ENCODE results near the gene MGMT. TPM values are rescaled to one million over a fixed set of nuclear protein-coding genes. Genes with fewer than 3 reads are reported as not detected.
A peak's percentile ranks its signal among the peaks of the same experiment; 100 is the strongest.

MGMT gene
- total and polyA plus RNA-seq, 9 donors, result 13.2 to 28.5 (median 15.8) TPM

DNA sequence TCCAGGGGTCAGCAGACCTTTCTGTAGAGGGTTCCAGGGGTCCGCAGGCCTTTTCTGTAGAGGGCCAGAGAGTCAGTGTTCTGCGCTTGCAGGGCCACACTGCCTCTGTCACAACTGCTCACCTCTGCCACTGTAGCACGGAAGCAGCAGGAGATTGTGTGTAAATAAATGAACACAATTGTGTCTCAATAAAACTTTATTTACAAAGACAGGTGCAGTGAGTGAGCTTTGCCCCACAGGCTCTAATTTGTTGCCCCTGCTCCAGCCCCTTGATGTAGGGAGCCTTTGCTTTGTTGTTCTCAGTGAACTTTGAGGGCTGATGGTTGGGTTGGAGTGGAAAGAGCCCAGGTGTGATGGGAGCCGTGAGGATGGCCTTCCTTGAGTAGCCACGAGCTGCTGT lies 67.8 kb downstream of the MGMT start:
- H3K27ac ChIP-seq (ENCODE audit: low read length), result no peak overlapping the region
- WGBS (ENCODE audit: insufficient coverage), result 87% methylated on average over 2 of the region's 5 CpGs

GRCh38 chr10:129536336-129536735 lies 69.3 kb downstream of the MGMT start:
- peaks cover 31% of the 10 kb centered on the region for H3K4me1 ChIP-seq (ENCODE audit: control insufficient read depth, insufficient read depth, low read length)
- no peaks in the 10 kb centered on the region for H3K36me3 ChIP-seq (ENCODE audit: control insufficient read depth, insufficient read depth, low read length)
- WGBS (ENCODE audit: insufficient coverage), result 80% methylated on average over 11 of the region's 16 CpGs
- H3K27ac ChIP-seq (ENCODE audit: low read length), result no peak overlapping the region
- no peak for DNase-seq
- H3K27me3 ChIP-seq (ENCODE audit: control insufficient read depth, insufficient read depth, low read length), result no peaks in the 10 kb centered on the region
- H3K9me3 ChIP-seq (replicated peaks; ENCODE audit: control insufficient read depth, low read depth, low read length), result no peaks in the 10 kb centered on the region
- no peak overlapping the region for H3K4me3 ChIP-seq (ENCODE audit: low read length)

More for the DNA sequence above, 67.8 kb downstream of the MGMT start:
- no peak overlapping the region for H3K4me3 ChIP-seq (ENCODE audit: low read length)
- no peaks in the 10 kb centered on the region for H3K36me3 ChIP-seq (ENCODE audit: control insufficient read depth, insufficient read depth, low read length)
- peaks cover 24% of the 10 kb centered on the region for H3K4me1 ChIP-seq (ENCODE audit: control insufficient read depth, insufficient read depth, low read length)
- H3K9me3 ChIP-seq (replicated peaks; ENCODE audit: control insufficient read depth, low read depth, low read length), result no peaks in the 10 kb centered on the region
- no peak for DNase-seq
- no peaks in the 10 kb centered on the region for H3K27me3 ChIP-seq (ENCODE audit: control insufficient read depth, insufficient read depth, low read length)

DNA sequence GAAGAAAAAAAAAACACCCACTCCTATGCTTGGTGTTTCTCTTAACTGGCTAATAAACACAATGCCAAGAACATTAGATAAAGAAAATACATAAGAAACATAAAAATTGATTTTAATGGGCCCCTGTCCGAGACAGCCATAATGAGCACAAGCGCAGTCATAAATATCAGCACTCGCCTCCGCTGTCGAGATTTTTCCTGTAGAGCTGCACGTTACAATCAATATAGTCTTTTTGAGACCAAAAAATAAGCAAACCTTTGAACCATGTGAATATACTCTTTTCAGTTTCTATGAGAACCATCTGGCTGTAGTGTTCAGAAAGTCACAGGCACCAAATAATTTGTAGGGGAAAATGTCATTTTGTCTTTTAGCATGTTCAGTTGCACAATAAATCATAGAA lies 70.1 kb downstream of the MGMT start:
- Histone ChIP-seq H3K36me3 (ENCODE audit: control insufficient read depth, insufficient read depth, low read length) (no peaks in the 10 kb centered on the region), H3K27me3 (ENCODE audit: control insufficient read depth, insufficient read depth, low read length) (no peaks in the 10 kb centered on the region), H3K27ac (ENCODE audit: low read length) (no peak overlapping the region), H3K4me1 (ENCODE audit: control insufficient read depth, insufficient read depth, low read length) (peaks cover 30% of the 10 kb centered on the region), H3K9me3 (replicated peaks; ENCODE audit: control insufficient read depth, low read depth, low read length) (no peaks in the 10 kb centered on the region), H3K4me3 (ENCODE audit: low read length) (no peak overlapping the region)
- no CpG with 5 or more reads among the region's 6 CpGs for WGBS (ENCODE audit: insufficient coverage)
- DNase-seq, result no peak

GRCh38 chr10:129538236-129538635 lies 71.2 kb downstream of the MGMT start:
- H3K27ac ChIP-seq (ENCODE audit: low read length), result no peak overlapping the region
- no peak overlapping the region for H3K4me3 ChIP-seq (ENCODE audit: low read length)

GRCh38 chr10:129541200-129541599 lies 74.2 kb downstream of the MGMT start:
- no peaks in the 10 kb centered on the region for H3K27me3 ChIP-seq (ENCODE audit: control insufficient read depth, insufficient read depth, low read length)
- no peaks in the 10 kb centered on the region for H3K36me3 ChIP-seq (ENCODE audit: control insufficient read depth, insufficient read depth, low read length)
- DNase-seq, result peak; percentile 78
- H3K4me1 ChIP-seq (ENCODE audit: control insufficient read depth, insufficient read depth, low read length), result peaks cover 17% of the 10 kb centered on the region
- no peak overlapping the region for H3K4me3 ChIP-seq (ENCODE audit: low read length)
- WGBS (ENCODE audit: insufficient coverage), result 69% methylated on average over 5 of the region's 9 CpGs
- no peak overlapping the region for H3K27ac ChIP-seq (ENCODE audit: low read length)
- H3K9me3 ChIP-seq (replicated peaks; ENCODE audit: control insufficient read depth, low read depth, low read length), result no peaks in the 10 kb centered on the region

More at GRCh38 chr10:129538236-129538635, 71.2 kb downstream of the MGMT start:
- H3K36me3 ChIP-seq (ENCODE audit: control insufficient read depth, insufficient read depth, low read length), result no peaks in the 10 kb centered on the region
- H3K9me3 ChIP-seq (replicated peaks; ENCODE audit: control insufficient read depth, low read depth, low read length), result no peaks in the 10 kb centered on the region
- H3K4me1 ChIP-seq (ENCODE audit: control insufficient read depth, insufficient read depth, low read length), result peaks cover 20% of the 10 kb centered on the region
- peak; percentile 65 for DNase-seq
- 86% methylated on average over 1 of the region's 2 CpGs for WGBS (ENCODE audit: insufficient coverage)
- no peaks in the 10 kb centered on the region for H3K27me3 ChIP-seq (ENCODE audit: control insufficient read depth, insufficient read depth, low read length)

- WGBS (ENCODE audit: insufficient coverage), result 94% methylated on average over 16 of the region's 21 CpGs
- H3K4me1 ChIP-seq (ENCODE audit: control insufficient read depth, insufficient read depth, low read length), result peaks cover 17% of the 10 kb centered on the region
- no peaks in the 10 kb centered on the region for H3K36me3 ChIP-seq (ENCODE audit: control insufficient read depth, insufficient read depth, low read length)
- no peak overlapping the region for H3K4me3 ChIP-seq (ENCODE audit: low read length)
- no peaks in the 10 kb centered on the region for H3K9me3 ChIP-seq (replicated peaks; ENCODE audit: control insufficient read depth, low read depth, low read length)
- H3K27me3 ChIP-seq (ENCODE audit: control insufficient read depth, insufficient read depth, low read length), result no peaks in the 10 kb centered on the region
- DNase-seq, result no peak
- H3K27ac ChIP-seq (ENCODE audit: low read length), result no peak overlapping the region
Measured at GRCh38 chr10:129541748-129542487, 74.9 kb downstream of the MGMT start.

GRCh38 chr10:129542589-129542988 lies 75.5 kb downstream of the MGMT start:
- no peaks in the 10 kb centered on the region for H3K36me3 ChIP-seq (ENCODE audit: control insufficient read depth, insufficient read depth, low read length)
- peaks cover 17% of the 10 kb centered on the region for H3K4me1 ChIP-seq (ENCODE audit: control insufficient read depth, insufficient read depth, low read length)
- DNase-seq, result no peak
- 67% methylated on average over 1 of the region's 10 CpGs for WGBS (ENCODE audit: insufficient coverage)
- no peak overlapping the region for H3K4me3 ChIP-seq (ENCODE audit: low read length)
- no peaks in the 10 kb centered on the region for H3K27me3 ChIP-seq (ENCODE audit: control insufficient read depth, insufficient read depth, low read length)
- no peaks in the 10 kb centered on the region for H3K9me3 ChIP-seq (replicated peaks; ENCODE audit: control insufficient read depth, low read depth, low read length)
- no peak overlapping the region for H3K27ac ChIP-seq (ENCODE audit: low read length)

GRCh38 chr10:129544205-129545202 lies 77.5 kb downstream of the MGMT start:
- no peak overlapping the region for H3K27ac ChIP-seq (ENCODE audit: low read length)
- H3K36me3 ChIP-seq (ENCODE audit: control insufficient read depth, insufficient read depth, low read length), result no peaks in the 10 kb centered on the region
- WGBS (ENCODE audit: insufficient coverage), result 88% methylated on average over 10 of the region's 23 CpGs
- no peaks in the 10 kb centered on the region for H3K9me3 ChIP-seq (replicated peaks; ENCODE audit: control insufficient read depth, low read depth, low read length)
- no peak overlapping the region for H3K4me3 ChIP-seq (ENCODE audit: low read length)
- H3K27me3 ChIP-seq (ENCODE audit: control insufficient read depth, insufficient read depth, low read length), result no peaks in the 10 kb centered on the region
- DNase-seq, result no peak
- peaks cover 17% of the 10 kb centered on the region for H3K4me1 ChIP-seq (ENCODE audit: control insufficient read depth, insufficient read depth, low read length)

- Histone ChIP-seq H3K27ac (ENCODE audit: low read length) (no peak overlapping the region), H3K36me3 (ENCODE audit: control insufficient read depth, insufficient read depth, low read length) (no peaks in the 10 kb centered on the region), H3K27me3 (ENCODE audit: control insufficient read depth, insufficient read depth, low read length) (no peaks in the 10 kb centered on the region), H3K4me3 (ENCODE audit: low read length) (no peak overlapping the region), H3K4me1 (ENCODE audit: control insufficient read depth, insufficient read depth, low read length) (peaks cover 17% of the 10 kb centered on the region), H3K9me3 (replicated peaks; ENCODE audit: control insufficient read depth, low read depth, low read length) (no peaks in the 10 kb centered on the region)
- DNase-seq, result no peak
- WGBS (ENCODE audit: insufficient coverage), result 93% methylated on average over 2 of the region's 8 CpGs
Measured at GRCh38 chr10:129545261-129545660, 78.2 kb downstream of the MGMT start.

DNA sequence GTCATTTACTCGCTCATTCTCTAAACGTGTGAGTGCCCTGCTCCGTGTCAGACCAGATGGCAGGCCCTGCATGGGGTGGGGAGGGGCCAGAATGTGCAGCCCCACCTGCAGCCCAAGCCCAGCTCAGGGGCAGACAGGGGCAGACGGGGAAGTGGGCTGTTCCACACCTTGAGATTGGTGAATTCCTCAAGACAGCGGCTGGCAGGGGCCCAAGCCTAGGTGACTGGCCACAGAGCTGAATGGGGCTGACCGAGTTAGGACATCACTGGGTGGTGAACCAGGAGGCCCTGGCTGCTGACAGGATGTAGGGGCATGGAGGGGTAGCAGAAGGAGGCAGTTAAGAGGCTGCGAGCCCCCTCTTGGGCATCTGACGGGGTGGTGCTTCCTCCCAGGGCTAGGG lies 79.1 kb downstream of the MGMT start:
- Histone ChIP-seq H3K9me3 (replicated peaks; ENCODE audit: control insufficient read depth, low read depth, low read length) (no peaks in the 10 kb centered on the region), H3K4me3 (ENCODE audit: low read length) (no peak overlapping the region), H3K4me1 (ENCODE audit: control insufficient read depth, insufficient read depth, low read length) (peaks cover 12% of the 10 kb centered on the region), H3K27me3 (ENCODE audit: control insufficient read depth, insufficient read depth, low read length) (no peaks in the 10 kb centered on the region), H3K36me3 (ENCODE audit: control insufficient read depth, insufficient read depth, low read length) (no peaks in the 10 kb centered on the region), H3K27ac (ENCODE audit: low read length) (no peak overlapping the region)
- DNase-seq, result no peak
- WGBS (ENCODE audit: insufficient coverage), result 86% methylated on average over 8 of the region's 8 CpGs

All from muscle of leg (tissue), 11 donors.